DND-41 (cell line): ENCODE data around the gene RBFOX2.

Experiments used
- CTCF ChIP-seq: IDR thresholded peaks from 2 replicates; pipeline ENCODE4 v1.5.1; 2012; ENCODE audit warnings: borderline replicate concordance, low read length, moderate library complexity, mild to moderate bottlenecking; ENCODE audit not compliant: poor library complexity, severe bottlenecking; ENCODE audit errors: extremely low read depth
- EZH2 ChIP-seq: IDR thresholded peaks from 3 replicates; pipeline ENCODE4 v1.6.1; 2012; ENCODE audit warnings: borderline replicate concordance, low read depth, mild to moderate bottlenecking, moderate library complexity, low read length, inconsistent platforms; ENCODE audit not compliant: severe bottlenecking

- TF ChIP-seq CTCF = no peak
- TF ChIP-seq EZH2 = no peak
These were observed 100.3 kb downstream of the RBFOX2 start for GRCh38 chr22:35928285-35928798.
